H1 (cell line): ENCODE results near the gene CDIPT. TPM values are rescaled to one million over a fixed set of nuclear protein-coding genes. Genes with fewer than 3 reads are reported as not detected.

Experiments used
- CHD7 ChIP-seq: fragments of 300-600 bp; sonication (generic); IDR thresholded peaks from 2 replicates; pipeline ENCODE4 v1.7.1; 2012; ENCODE audit warnings: low read length, moderate library complexity, mild to moderate bottlenecking, inconsistent platforms; ENCODE audit not compliant: insufficient replicate concordance
- RAD21 ChIP-seq, 2 experiments: IDR thresholded peaks in 1 of 2; conservative IDR thresholded peaks in 1 of 2; 2 replicates each; pipeline ENCODE4 v1.6.1; 2011; ENCODE audit warnings: low read depth in 2 of 2, low read length in 2 of 2, improper control_type of control experiment in 1 of 2, inconsistent platforms in 1 of 2, mild to moderate bottlenecking in 1 of 2, moderate library complexity in 1 of 2
- polyA plus RNA-seq, 7 experiments: library from polyadenylated mRNA; depleted of rRNA in 3 of 7; stranded (reverse) in 5 of 7; unstranded in 2 of 7; fragments of >200 nt in 5 of 7; fragments of 200-250 nt in 2 of 7; gene quantifications; 1 replicate in 5 of 7; 2 replicates in 1 of 7; 4 replicates in 1 of 7; pipeline versions ENCODE4 v1.2.1 to v1.2.3, GENCODE V29; 2011 to 2013; ENCODE audit warnings: missing spikeins in 2 of 7, mixed read lengths in 2 of 7
- total RNA-seq: library from RNA; stranded (reverse); fragmentation: NEBNext Ultra II Directional; extraction: Animal tissue kit (Norgen Biotek cat#: 25700); gene quantifications from 2 replicates; pipeline ENCODE4 v1.2.1, GENCODE V29; 2021

Gene CDIPT
- total and polyA plus RNA-seq, 2 of the 8 experiments (the other 6 are each of a cell fraction or from before 2014, with no cell fraction given), result 69.2 to 140 TPM

- TF ChIP-seq CHD7, result no peak
- no peak for TF ChIP-seq RAD21 (IDR thresholded peaks at IDR 0.05 in 1 of 2, conservative IDR thresholded peaks at IDR 0.05 in 1 of 2; ENCODE audit: low read depth in 2 of 2, low read length in 2 of 2)
Measured at GRCh38 chr16:29840240-29840639, 22.8 kb downstream of the CDIPT start (continued).
